ENCODE measurements around the gene AQP4.

The AQP4 gene

GRCh38 chr18:26864658-26865057, 849 bp downstream of the AQP4 start:
- TF ChIP-seq CTCF (conservative IDR thresholded peaks at IDR 0.05; ENCODE audit: low read length): no peak
- H3K4me3 ChIP-seq (ENCODE audit: low read length): no peak overlapping the region
- no peak for DNase-seq (ENCODE audit: low read depth)

- no peak overlapping the region for H3K4me3 ChIP-seq (ENCODE audit: low read length)
- no peak for TF ChIP-seq CTCF (conservative IDR thresholded peaks at IDR 0.05; ENCODE audit: low read length)
These were observed 1.5 kb downstream of the AQP4 start for GRCh38 chr18:26863921-26864497.

GRCh38 chr18:26863122-26863879, 2.2 kb downstream of the AQP4 start:
- DNase-seq (ENCODE audit: low read depth): no peak
- no peak for TF ChIP-seq CTCF (conservative IDR thresholded peaks at IDR 0.05; ENCODE audit: low read length)
- no peak overlapping the region for H3K4me3 ChIP-seq (ENCODE audit: low read length)

More at GRCh38 chr18:26863921-26864497, 1.5 kb downstream of the AQP4 start:
- no peak for DNase-seq (ENCODE audit: low read depth)

GRCh38 chr18:26862084-26862483, 3.4 kb downstream of the AQP4 start:
- no peak overlapping the region for H3K4me3 ChIP-seq (ENCODE audit: low read length)
- no peak for DNase-seq (ENCODE audit: low read depth)
- no peak for TF ChIP-seq CTCF (conservative IDR thresholded peaks at IDR 0.05; ENCODE audit: low read length)

GRCh38 chr18:26854292-26854881, 11.1 kb downstream of the AQP4 start:
- H3K4me3 ChIP-seq (ENCODE audit: low read length): no peak overlapping the region
- TF ChIP-seq CTCF (conservative IDR thresholded peaks at IDR 0.05; ENCODE audit: low read length): no peak
- no peak for DNase-seq (ENCODE audit: low read depth)

- no peak for TF ChIP-seq CTCF (conservative IDR thresholded peaks at IDR 0.05; ENCODE audit: low read length)
- no peak overlapping the region for H3K4me3 ChIP-seq (ENCODE audit: low read length)
These were observed 12.1 kb downstream of the AQP4 start for GRCh38 chr18:26853401-26853800.

GRCh38 chr18:26843760-26844159, 21.7 kb downstream of the AQP4 start:
- TF ChIP-seq CTCF (conservative IDR thresholded peaks at IDR 0.05; ENCODE audit: low read length): no peak
- DNase-seq (ENCODE audit: low read depth): no peak
- no peak overlapping the region for H3K4me3 ChIP-seq (ENCODE audit: low read length)

More at GRCh38 chr18:26853401-26853800, 12.1 kb downstream of the AQP4 start:
- DNase-seq (ENCODE audit: low read depth): no peak
